ACC112 (cell line): ENCODE results near the gene RNF34.

ENCODE experiments used
- H2AFZ ChIP-seq: fragments of 200-600 bp; sonication (generic); one replicate; pipeline ENCODE4 v1.6.0; 2017; ENCODE audit warnings: antibody characterized with exemption, low read length; ENCODE audit not compliant: unreplicated experiment
- H3K27ac ChIP-seq: fragments of 200-600 bp; sonication (generic); 2 replicates; pipeline ENCODE4 v1.5.1; 2014; ENCODE audit warnings: low read depth, mild to moderate bottlenecking, antibody characterized with exemption, low read length, moderate library complexity
- H3K27me3 ChIP-seq: fragments of 200-600 bp; sonication (generic); 2 replicates; pipeline ENCODE4 v1.6.1; 2014; ENCODE audit warnings: mild to moderate bottlenecking, antibody characterized with exemption, low read length, moderate library complexity, mixed read lengths; ENCODE audit not compliant: insufficient read depth
- H3K36me3 ChIP-seq: fragments of 200-600 bp; sonication (generic); 2 replicates; pipeline ENCODE4 v1.6.1; 2016; ENCODE audit warnings: mild to moderate bottlenecking, antibody characterized with exemption, low read length, moderate library complexity, mixed read lengths; ENCODE audit not compliant: insufficient read depth
- H3K4me1 ChIP-seq: fragments of 200-600 bp; sonication (generic); one replicate; pipeline ENCODE4 v1.6.1; 2016; ENCODE audit warnings: low read length, mixed read lengths; ENCODE audit not compliant: insufficient read depth, unreplicated experiment, control insufficient read depth
- H3K4me3 ChIP-seq: fragments of 200-600 bp; sonication (generic); 2 replicates; pipeline ENCODE4 v1.5.1; 2014; ENCODE audit warnings: mild to moderate bottlenecking, low read depth, low read length
- H3K79me2 ChIP-seq: fragments of 200-600 bp; sonication (generic); one replicate; pipeline ENCODE4 v1.6.0; 2016; ENCODE audit warnings: low read length; ENCODE audit not compliant: control insufficient read depth, unreplicated experiment, insufficient read depth

Gene RNF34

DNA sequence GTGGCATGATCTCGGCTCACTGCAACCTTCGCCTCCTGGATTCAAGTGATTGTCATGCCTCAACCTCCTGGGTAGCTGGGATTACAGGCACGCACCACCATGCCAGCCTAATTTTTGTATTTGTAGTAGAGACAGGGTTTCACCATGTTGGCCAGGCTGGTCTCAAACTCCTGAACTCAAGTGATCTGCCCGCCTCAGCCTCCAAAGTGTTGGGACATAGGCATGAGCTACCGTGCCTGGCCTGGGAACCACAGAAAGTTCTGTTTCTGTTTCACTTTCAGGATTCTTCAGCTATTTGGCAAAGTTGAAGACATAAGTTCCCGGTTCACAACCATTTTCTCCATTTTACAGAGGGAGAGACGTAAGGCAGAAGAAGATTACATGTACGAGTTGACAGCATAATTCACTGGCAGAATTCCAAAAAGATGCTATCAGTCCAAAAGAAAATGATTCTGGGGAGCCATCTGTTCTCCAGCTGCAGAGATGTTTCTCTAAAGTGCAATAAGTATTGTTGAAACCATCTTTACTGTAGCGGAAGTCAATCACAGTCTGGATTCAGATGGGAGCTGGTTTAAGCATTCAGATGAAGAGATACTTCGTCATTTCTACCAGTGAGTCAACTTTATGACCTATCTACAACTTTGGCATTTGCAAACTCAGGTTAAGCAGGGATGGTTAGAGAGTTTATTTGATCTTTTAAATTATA, 8.1 kb upstream of the RNF34 start:
- H3K79me2 ChIP-seq: no peaks in the 10 kb centered on the region
- H3K36me3 ChIP-seq: no peaks in the 10 kb centered on the region
- peak overlapping the region; percentile 62; the same call in 1 of the 2 replicates for H3K4me3 ChIP-seq
- H3K27me3 ChIP-seq: no peaks in the 10 kb centered on the region
- H3K4me1 ChIP-seq: peaks cover 9% of the 10 kb centered on the region
- peak overlapping the region; percentile 88 for H2AFZ ChIP-seq
- no peak overlapping the region for H3K27ac ChIP-seq

DNA sequence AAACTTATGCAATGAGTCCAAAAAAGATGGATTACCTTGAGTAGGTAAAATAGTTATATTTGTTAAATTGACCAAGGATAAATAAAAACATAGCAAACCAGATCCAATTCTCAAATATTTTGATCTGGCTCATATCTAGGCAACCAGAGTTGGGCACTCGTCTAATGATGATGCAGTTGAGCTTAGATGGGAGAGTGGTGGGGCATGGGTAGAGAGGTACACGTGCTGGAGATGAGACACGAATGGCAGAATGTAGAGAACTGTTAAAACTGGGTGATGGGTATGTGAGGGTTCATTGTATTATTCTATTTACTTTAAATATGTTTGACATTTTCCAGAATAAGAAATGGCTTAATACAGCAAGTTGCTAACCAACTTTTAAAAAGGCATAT, 7.6 kb upstream of the RNF34 start:
- H3K27me3 ChIP-seq: no peaks in the 10 kb centered on the region
- H3K4me1 ChIP-seq: peaks cover 9% of the 10 kb centered on the region
- peak overlapping the region; percentile 88 for H2AFZ ChIP-seq
- H3K4me3 ChIP-seq: no peak overlapping the region
- no peaks in the 10 kb centered on the region for H3K79me2 ChIP-seq
- H3K27ac ChIP-seq: no peak overlapping the region
- no peaks in the 10 kb centered on the region for H3K36me3 ChIP-seq

DNA sequence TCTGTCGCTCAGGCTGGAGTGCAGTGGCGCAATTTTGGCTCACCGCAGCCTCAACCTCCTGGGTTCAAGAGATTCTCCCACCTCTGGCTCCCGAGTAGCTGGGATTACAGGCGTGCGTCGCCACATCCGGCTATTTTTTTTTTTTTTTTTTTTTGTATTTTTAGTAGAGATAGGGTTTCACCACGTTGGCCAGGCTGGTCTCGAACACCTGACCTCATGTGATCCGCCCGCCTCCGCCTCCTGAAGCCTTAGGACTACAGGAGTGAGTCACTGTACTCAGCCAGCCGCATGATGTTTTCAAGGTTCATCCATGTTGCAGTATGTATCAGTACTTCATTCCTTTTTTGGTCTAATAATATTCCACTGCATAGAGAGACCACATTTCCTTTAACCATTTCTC, 2.4 kb upstream of the RNF34 start:
- Histone ChIP-seq H3K4me1 (peaks cover 18% of the 10 kb centered on the region), H3K27me3 (no peaks in the 10 kb centered on the region), H3K27ac (no peak overlapping the region), H3K36me3 (no peaks in the 10 kb centered on the region), H3K4me3 (no peak overlapping the region), H2AFZ (no peak overlapping the region), H3K79me2 (peaks cover 33% of the 10 kb centered on the region)

DNA sequence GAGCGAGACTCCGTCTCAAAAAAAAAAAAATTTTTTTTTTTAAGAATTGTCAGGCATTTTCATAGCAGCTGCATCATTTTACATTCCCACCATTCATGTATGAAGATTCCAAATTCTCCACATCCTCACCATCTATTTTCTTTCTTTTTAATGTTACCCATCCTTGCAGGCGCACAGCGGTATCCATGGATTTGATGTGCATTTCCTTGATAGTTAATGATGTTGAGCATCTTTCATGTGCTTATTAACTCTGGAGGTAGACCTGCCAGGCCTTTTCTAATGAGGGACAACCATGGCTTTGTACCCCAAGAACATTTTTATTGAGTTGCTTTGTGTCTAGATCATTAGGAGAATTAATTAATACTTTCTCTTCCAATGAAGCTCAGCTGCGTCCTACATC, 1.6 kb upstream of the RNF34 start:
- peaks cover 20% of the 10 kb centered on the region for H3K4me1 ChIP-seq
- H3K36me3 ChIP-seq: 0 out of 2 replicates have a peak, but pooled peaks cover under 1% of the 10 kb centered on the region
- H3K27ac ChIP-seq: no peak overlapping the region
- no peak overlapping the region for H2AFZ ChIP-seq
- H3K27me3 ChIP-seq: no peaks in the 10 kb centered on the region
- H3K79me2 ChIP-seq: peaks cover 40% of the 10 kb centered on the region
- peak overlapping the region; percentile 78 for H3K4me3 ChIP-seq

DNA sequence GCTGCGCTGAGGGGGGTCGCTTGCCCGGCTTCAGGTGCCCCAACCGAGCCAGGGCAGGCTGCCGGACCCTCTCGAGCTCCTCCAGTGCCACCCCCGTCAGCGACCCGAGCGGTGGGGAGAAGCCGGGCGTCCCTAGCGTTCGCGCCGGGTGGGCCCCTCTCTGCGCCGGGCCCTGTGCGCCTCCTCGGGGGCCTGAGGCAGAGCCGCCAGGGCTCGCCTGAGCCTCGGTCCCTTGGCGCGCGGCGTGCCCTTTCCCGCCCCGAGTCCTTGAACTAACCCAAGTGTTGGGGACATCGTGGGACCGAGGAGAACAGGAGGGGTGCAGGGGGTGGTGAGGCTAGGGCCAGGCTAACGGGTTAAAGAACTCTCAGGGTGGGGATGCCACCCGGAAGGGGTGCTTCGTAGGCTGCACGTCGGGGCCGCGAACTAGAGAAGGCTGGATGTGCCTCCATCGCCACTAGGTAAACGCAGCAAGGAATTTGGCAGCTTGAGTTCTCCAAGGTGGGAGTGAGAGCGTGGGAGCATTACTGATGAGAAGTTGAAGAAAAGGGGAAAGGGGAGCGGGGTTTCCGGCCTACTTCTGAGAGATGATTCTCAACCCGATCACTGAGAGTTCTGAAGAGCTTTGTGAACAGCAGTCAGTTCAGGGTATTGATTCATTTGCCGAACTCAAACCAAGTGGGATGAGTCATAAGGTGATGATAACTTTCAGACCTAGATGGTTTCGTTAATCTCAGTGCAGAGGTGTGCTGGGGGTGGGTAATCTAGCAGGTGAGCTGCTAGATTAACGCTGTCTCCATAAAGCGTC, 618 bp downstream of the RNF34 start:
- H3K4me1 ChIP-seq: peaks cover 20% of the 10 kb centered on the region
- H3K4me3 ChIP-seq: peak overlapping the region; percentile 78
- peaks cover 59% of the 10 kb centered on the region for H3K79me2 ChIP-seq
- H3K36me3 ChIP-seq: peaks cover 11% of the 10 kb centered on the region; the same call in 1 of the 2 replicates
- H2AFZ ChIP-seq: peak overlapping the region; percentile 19
- H3K27me3 ChIP-seq: no peaks in the 10 kb centered on the region
- H3K27ac ChIP-seq: peak overlapping the region; percentile 31; the same call in 1 of the 2 replicates

DNA sequence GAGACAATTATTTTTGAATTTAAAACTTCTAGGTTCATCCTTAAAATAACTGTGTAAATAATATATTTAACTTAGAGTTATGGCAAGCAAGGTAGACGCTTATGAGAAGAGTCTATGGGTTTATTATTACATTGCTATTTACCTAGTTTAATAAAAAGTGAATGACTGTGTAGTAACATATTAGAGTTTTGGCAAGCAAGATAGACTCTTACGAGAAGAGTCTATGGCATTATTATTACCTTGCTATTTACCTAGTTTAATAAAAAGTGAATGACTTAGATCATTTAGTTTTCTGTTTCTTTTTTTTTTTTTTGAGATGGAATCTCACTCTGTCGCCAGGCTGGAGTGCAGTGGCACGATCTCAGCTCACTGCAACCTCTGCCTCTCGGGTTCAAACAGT, 3.8 kb downstream of the RNF34 start:
- Histone ChIP-seq H3K79me2 (peaks cover 77% of the 10 kb centered on the region), H3K27me3 (no peaks in the 10 kb centered on the region), H2AFZ (no peak overlapping the region), H3K27ac (no peak overlapping the region), H3K36me3 (peaks cover 24% of the 10 kb centered on the region; the same call in 1 of the 2 replicates), H3K4me1 (peaks cover 17% of the 10 kb centered on the region), H3K4me3 (no peak overlapping the region)

DNA sequence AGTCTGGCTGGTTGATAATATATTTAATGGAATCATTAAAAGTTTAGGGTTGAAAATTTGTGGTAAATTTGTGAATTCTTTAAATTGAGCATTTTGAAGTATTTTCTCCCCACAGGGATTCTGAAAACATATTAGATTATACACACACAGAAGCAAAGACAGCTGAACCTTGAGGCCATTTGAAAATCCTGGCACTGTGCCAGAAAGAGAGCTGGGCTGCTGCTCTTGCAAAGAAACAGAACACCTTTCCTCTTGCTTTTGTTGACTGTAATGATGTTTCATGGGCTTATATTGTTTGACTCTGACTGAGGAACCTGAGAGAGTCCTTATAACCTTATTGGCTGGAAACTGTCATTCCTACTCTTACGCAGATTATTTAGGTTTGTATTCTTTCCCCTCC, 4.8 kb downstream of the RNF34 start:
- no peak overlapping the region for H3K27ac ChIP-seq
- peaks cover 16% of the 10 kb centered on the region for H3K4me1 ChIP-seq
- H3K4me3 ChIP-seq: no peak overlapping the region
- no peak overlapping the region for H2AFZ ChIP-seq
- H3K36me3 ChIP-seq: peaks cover 24% of the 10 kb centered on the region; the same call in 1 of the 2 replicates
- H3K27me3 ChIP-seq: no peaks in the 10 kb centered on the region
- H3K79me2 ChIP-seq: peaks cover 80% of the 10 kb centered on the region

DNA sequence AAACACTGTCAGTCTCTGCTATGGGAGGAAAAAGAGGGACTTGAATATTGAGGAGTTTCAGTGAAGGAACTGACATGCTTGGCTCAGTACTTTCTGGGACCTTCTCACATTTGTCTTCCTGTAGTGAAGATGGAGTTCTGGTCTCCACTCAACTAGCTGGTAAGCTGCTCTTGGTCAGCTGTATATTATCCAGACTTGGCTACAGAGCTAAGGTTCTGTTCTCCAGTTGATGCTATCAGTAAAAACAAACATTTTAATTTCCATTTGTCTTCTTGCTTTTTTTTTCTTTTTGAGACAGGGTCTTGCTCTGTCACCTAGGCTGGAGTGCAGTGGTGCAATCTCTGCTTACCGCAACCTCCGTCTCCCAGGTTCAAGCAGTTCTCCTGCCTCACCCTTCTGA, 5.3 kb downstream of the RNF34 start:
- peaks cover 24% of the 10 kb centered on the region; the same call in 1 of the 2 replicates for H3K36me3 ChIP-seq
- H2AFZ ChIP-seq: no peak overlapping the region
- H3K4me3 ChIP-seq: no peak overlapping the region
- H3K4me1 ChIP-seq: peaks cover 16% of the 10 kb centered on the region
- no peaks in the 10 kb centered on the region for H3K27me3 ChIP-seq
- peaks cover 78% of the 10 kb centered on the region for H3K79me2 ChIP-seq
- H3K27ac ChIP-seq: no peak overlapping the region

DNA sequence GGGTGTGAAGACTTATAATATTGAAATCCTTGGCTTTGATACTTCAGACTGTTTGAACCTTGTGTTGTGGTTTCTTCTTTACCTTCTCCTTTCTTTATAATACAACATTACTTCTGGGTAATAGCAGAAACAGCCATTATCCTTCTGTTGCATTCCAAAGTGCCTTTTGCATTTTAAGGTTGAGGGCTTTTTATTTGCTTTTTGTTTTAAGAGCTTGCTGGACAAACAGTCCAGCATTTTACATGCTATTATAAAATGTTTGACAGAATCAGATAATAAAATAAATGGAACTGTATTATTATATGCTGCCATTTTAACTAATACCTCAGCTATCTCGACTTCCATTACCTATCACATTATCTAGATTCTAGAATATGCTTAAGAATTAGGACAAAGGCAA, 14.0 kb downstream of the RNF34 start:
- H3K4me3 ChIP-seq: no peak overlapping the region
- peaks cover 24% of the 10 kb centered on the region for H3K79me2 ChIP-seq
- no peaks in the 10 kb centered on the region for H3K27me3 ChIP-seq
- peaks cover 5% of the 10 kb centered on the region; the same call in 1 of the 2 replicates for H3K36me3 ChIP-seq
- H2AFZ ChIP-seq: no peak overlapping the region
- no peaks in the 10 kb centered on the region for H3K4me1 ChIP-seq
- no peak overlapping the region for H3K27ac ChIP-seq

DNA sequence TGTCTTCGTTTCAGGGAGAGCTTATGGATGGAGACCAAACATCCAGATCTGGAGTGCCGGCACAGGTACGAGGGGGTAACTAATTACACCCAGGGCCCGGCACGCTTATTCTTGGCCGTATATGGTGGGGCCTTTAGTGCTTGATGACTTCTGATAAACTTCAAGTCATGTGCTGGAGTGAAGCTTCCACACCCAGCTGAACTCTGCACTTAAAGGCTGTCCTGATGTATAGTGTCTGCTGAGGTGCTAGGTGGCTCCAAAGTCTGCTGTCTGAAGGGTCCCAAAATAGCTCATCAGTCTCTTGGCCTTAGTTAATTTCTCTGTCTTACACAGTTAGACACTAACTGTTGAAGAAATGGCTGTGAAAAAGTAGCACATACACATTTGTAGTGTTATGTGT, 17.9 kb downstream of the RNF34 start:
- no peak overlapping the region for H3K4me3 ChIP-seq
- peaks cover 8% of the 10 kb centered on the region for H3K79me2 ChIP-seq
- no peaks in the 10 kb centered on the region for H3K27me3 ChIP-seq
- no peak overlapping the region for H2AFZ ChIP-seq
- no peak overlapping the region for H3K27ac ChIP-seq
- peaks cover 32% of the 10 kb centered on the region for H3K36me3 ChIP-seq
- H3K4me1 ChIP-seq: no peaks in the 10 kb centered on the region
